ENCODE results near the gene SH2D5.

The SH2D5 gene

GRCh38 chr1:20672265-20672632 lies 60.3 kb downstream of the SH2D5 start:
- TF ChIP-seq CTCF (IDR thresholded peaks at IDR 0.05; ENCODE audit: low read length, missing control alignments), result no peak
- no peak overlapping the region for H3K4me3 ChIP-seq (replicated peaks; ENCODE audit: low read depth, low read length)
- no peak for DNase-seq (ENCODE audit: low read depth)

DNA sequence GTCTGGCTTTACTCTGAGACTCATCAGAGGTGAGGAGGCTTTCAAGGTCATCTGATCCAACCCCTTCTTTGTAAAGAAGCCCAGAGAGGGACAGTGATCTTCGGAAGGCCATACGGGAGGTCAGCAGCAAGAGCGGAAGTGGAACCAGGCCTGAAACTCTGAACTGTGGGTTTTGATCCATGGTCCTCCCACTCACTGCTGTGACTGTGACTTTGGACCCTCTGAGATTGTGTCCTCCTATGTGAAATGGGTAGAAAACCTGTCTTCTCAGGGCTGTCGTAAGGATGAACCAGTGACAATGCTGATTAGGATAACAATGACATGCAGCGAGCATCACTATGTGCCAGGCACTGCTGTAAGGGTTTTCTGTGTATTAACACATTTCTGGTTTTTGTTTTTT lies 61.6 kb downstream of the SH2D5 start:
- DNase-seq (ENCODE audit: low read depth), result no peak
- no peak overlapping the region for H3K4me3 ChIP-seq (replicated peaks; ENCODE audit: low read depth, low read length)
- no peak for TF ChIP-seq CTCF (IDR thresholded peaks at IDR 0.05; ENCODE audit: low read length, missing control alignments)
